ENCODE data around the gene INTS7. TPM values are rescaled to one million over a fixed set of nuclear protein-coding genes. Genes with fewer than 3 reads are reported as not detected.
A peak's percentile ranks its signal among the peaks of the same experiment; 100 is the strongest.

INTS7 gene
- total and polyA plus RNA-seq, 2 of the 4 experiments (the other 2 are of a cell fraction) = 8.3 to 24.9 TPM

GRCh38 chr1:211947396-211948295 is 87.7 kb downstream of the INTS7 start (continued):
- no peak for TF ChIP-seq USF2 (IDR thresholded peaks at IDR 0.05; ENCODE audit: low read depth, low read length)

- no peak overlapping the region for H3K4me3 ChIP-seq (ENCODE audit: insufficient read depth, low read depth, low read length)
- H2BK15ac ChIP-seq (ENCODE audit: low read depth, low read length) = no peak overlapping the region
- peak; percentile 83 for ATAC-seq (ENCODE audit: low read depth)
- in situ Hi-C loops (cut with MboI; ENCODE audit: low sequenced_read_pairs) = no loop called here
- H2BK5ac ChIP-seq (ENCODE audit: low read depth, low read length, poor library complexity, severe bottlenecking) = no peak overlapping the region
- no peaks in the 10 kb centered on the region for H3K79me1 ChIP-seq (ENCODE audit: low read depth in 1 of 2, low read length in 2 of 2)
- H3K9me3 ChIP-seq (ENCODE audit: control insufficient read depth, insufficient read depth, low read length) = no peaks in the 10 kb centered on the region
- intact Hi-C loops (cut with micrococcal nuclease) = loop anchor here (1.0 kb wide), 1 partner anchor 247 kb away; no protein-coding TSS in a partner anchor
- WGBS, 2 experiments (ENCODE audit: extremely low coverage in 2 of 2, insufficient read length in 1 of 2) = 71% methylated on average over 3 of the region's 10 CpGs; no CpG with 5 or more reads in 1 of the 2 experiments
- no peaks in the 10 kb centered on the region for H3K9me1 ChIP-seq (ENCODE audit: insufficient read depth, low read length)
- H3K4me1 ChIP-seq (ENCODE audit: control insufficient read depth, insufficient read depth, low read length) = peaks cover 2% of the 10 kb centered on the region
- peaks cover 6% of the 10 kb centered on the region; the same call in 1 of the 2 replicates for H3K36me3 ChIP-seq (ENCODE audit: control insufficient read depth, insufficient read depth, low read length)
- no peak overlapping the region for H2AFZ ChIP-seq (replicated peaks; ENCODE audit: low read length, poor library complexity)
- H3K14ac ChIP-seq (replicated peaks; ENCODE audit: low read depth, low read length) = no peak overlapping the region
- ChIA-PET POLR2A (ENCODE audit: unreplicated experiment) (no interaction called here), CTCF (interaction anchor here (0.6 to 1.6 kb wide), 4 partner anchors 8 to 264 kb away, joined by 3 to 5 read pairs (median 4); no protein-coding TSS in a partner anchor)
- H2BK20ac ChIP-seq (ENCODE audit: low read depth, low read length) = no peak overlapping the region
- no peak overlapping the region for H3K4ac ChIP-seq (ENCODE audit: low read depth, low read length)
- no peak overlapping the region for H4K91ac ChIP-seq (ENCODE audit: insufficient read depth, low read depth, low read length)
- no peak overlapping the region for H3K27ac ChIP-seq (ENCODE audit: insufficient read depth, low read length)
- H2AK5ac ChIP-seq (ENCODE audit: low read depth, low read length) = no peak overlapping the region
- peak; percentile 22 for DNase-seq
- H3K18ac ChIP-seq (ENCODE audit: low read depth, low read length) = no peak overlapping the region
- no peak overlapping the region for H2AK9ac ChIP-seq (replicated peaks; ENCODE audit: low read depth, low read length, poor library complexity)
- H3K23ac ChIP-seq (ENCODE audit: low read depth, low read length) = no peak overlapping the region
- H3K4me2 ChIP-seq (ENCODE audit: low read depth, low read length) = 0 out of 2 replicates have a peak overlapping the region, but pooled peaks have one; percentile 19
- no peak overlapping the region for H3K56ac ChIP-seq (ENCODE audit: extremely low read depth, insufficient read depth, low read length)
- BruUV-seq (replicated peaks) = no TSS peak
- no peaks in the 10 kb centered on the region for H3K27me3 ChIP-seq (ENCODE audit: control insufficient read depth, insufficient read depth, low read length)
- H4K5ac ChIP-seq (ENCODE audit: low read depth, low read length) = no peak overlapping the region
- peak overlapping the region; percentile 44; the same call in 1 of the 2 replicates for H3K9ac ChIP-seq (ENCODE audit: low read depth, low read length)
- dilution Hi-C loops (cut with HindIII; ENCODE audit: low sequenced_read_pairs, unreplicated experiment) = no loop called here
- H4K8ac ChIP-seq (ENCODE audit: low read depth in 2 of 2, low read length in 2 of 2) = no peak overlapping the region
- no peak overlapping the region for H2BK120ac ChIP-seq (ENCODE audit: low read depth, low read length)
- no peaks in the 10 kb centered on the region for H4K20me1 ChIP-seq (ENCODE audit: insufficient read depth, low read length)
- TF ChIP-seq FOS (IDR thresholded peaks at IDR 0.05; ENCODE audit: low read depth, low read length) (no peak), ELK1 (IDR thresholded peaks at IDR 0.05; ENCODE audit: borderline replicate concordance, low read depth, low read length) (no peak), CHD1 (IDR thresholded peaks at IDR 0.05; ENCODE audit: low read depth, low read length) (no peak), MAFK (IDR thresholded peaks at IDR 0.05; ENCODE audit: low read depth, low read length) (no peak), CTCF (conservative IDR thresholded peaks at IDR 0.05; ENCODE audit: low read depth, low read length) (peak; percentile 29), RCOR1 (IDR thresholded peaks at IDR 0.05; ENCODE audit: insufficient replicate concordance, low read length) (no peak), CEBPB (IDR thresholded peaks at IDR 0.05; ENCODE audit: low read depth, low read length) (no peak), BHLHE40 (IDR thresholded peaks at IDR 0.05; ENCODE audit: low read depth, low read length) (no peak)
Observed at GRCh38 chr1:211944733-211945500, 90.4 kb downstream of the INTS7 start.

Measured in IMR-90 (cell line).